T-helper 1 cell treated with Interleukin-12 subunit alpha and Interleukin-12 subunit beta and Interleukin-4 antibody, amounts not matched to agents 30 μg/mL and 1 μg/mL, for 36 hours (primary cell): ENCODE measurements around the gene HOMER2.
"Not testable (repeated sequence)": the region's sequence is repeated elsewhere in the genome, so short reads cannot be mapped to it uniquely, and the experiment has no call there.

Experiments used
- H3K27ac Mint-ChIP-seq: one replicate; pipeline ENCODE4 v1.8.0; 2021; ENCODE audit warnings: mild to moderate bottlenecking, mixed read lengths
- H3K27me3 Mint-ChIP-seq: one replicate; pipeline ENCODE4 v1.8.0; 2021; ENCODE audit warnings: low read depth, mixed read lengths
- H3K36me3 Mint-ChIP-seq: one replicate; pipeline ENCODE4 v1.8.0; 2021; ENCODE audit warnings: low read depth, mixed read lengths
- H3K4me1 Mint-ChIP-seq: one replicate; pipeline ENCODE4 v1.8.0; 2021; ENCODE audit warnings: low read depth, mixed read lengths
- H3K4me3 Mint-ChIP-seq: one replicate; pipeline ENCODE4 v1.8.0; 2021; ENCODE audit warnings: mild to moderate bottlenecking, moderate library complexity, mixed read lengths
- H3K9me3 Mint-ChIP-seq: one replicate; pipeline ENCODE4 v1.8.0; 2021; ENCODE audit warnings: mixed read lengths

Gene HOMER2

GRCh38 chr15:82878325-82878724, 74.2 kb downstream of the HOMER2 start:
- H3K4me3 Mint-ChIP-seq, result no peak overlapping the region
- peaks cover 22% of the 10 kb centered on the region for H3K27me3 Mint-ChIP-seq
- H3K27ac Mint-ChIP-seq, result no peak overlapping the region
- no peaks in the 10 kb centered on the region for H3K36me3 Mint-ChIP-seq
- H3K9me3 Mint-ChIP-seq, result no peaks in the 10 kb centered on the region
- H3K4me1 Mint-ChIP-seq, result no peaks in the 10 kb centered on the region

- no peak overlapping the region for H3K4me3 Mint-ChIP-seq
- H3K4me1 Mint-ChIP-seq, result no peaks in the 10 kb centered on the region
- peaks cover 22% of the 10 kb centered on the region for H3K27me3 Mint-ChIP-seq
- H3K36me3 Mint-ChIP-seq, result no peaks in the 10 kb centered on the region
- H3K9me3 Mint-ChIP-seq, result no peaks in the 10 kb centered on the region
- H3K27ac Mint-ChIP-seq, result no peak overlapping the region
Measured at GRCh38 chr15:82877825-82878224, 74.7 kb downstream of the HOMER2 start.

- H3K4me1 Mint-ChIP-seq, result no peaks in the 10 kb centered on the region
- no peaks in the 10 kb centered on the region for H3K9me3 Mint-ChIP-seq
- peaks cover 26% of the 10 kb centered on the region for H3K27me3 Mint-ChIP-seq
- H3K27ac Mint-ChIP-seq, result no peak overlapping the region
- H3K4me3 Mint-ChIP-seq, result no peak overlapping the region
- H3K36me3 Mint-ChIP-seq, result no peaks in the 10 kb centered on the region
Measured at GRCh38 chr15:82875411-82876003, 77.0 kb downstream of the HOMER2 start.

- no peak overlapping the region for H3K27ac Mint-ChIP-seq
- no peaks in the 10 kb centered on the region for H3K9me3 Mint-ChIP-seq
- no peak overlapping the region for H3K4me3 Mint-ChIP-seq
- H3K27me3 Mint-ChIP-seq, result peaks cover 21% of the 10 kb centered on the region
- no peaks in the 10 kb centered on the region for H3K36me3 Mint-ChIP-seq
- H3K4me1 Mint-ChIP-seq, result no peaks in the 10 kb centered on the region
Measured at GRCh38 chr15:82874961-82875360, 77.6 kb downstream of the HOMER2 start.

GRCh38 chr15:82874267-82874666, 78.3 kb downstream of the HOMER2 start:
- no peaks in the 10 kb centered on the region for H3K9me3 Mint-ChIP-seq
- no peak overlapping the region for H3K27ac Mint-ChIP-seq
- H3K36me3 Mint-ChIP-seq, result no peaks in the 10 kb centered on the region
- H3K4me3 Mint-ChIP-seq, result no peak overlapping the region
- H3K27me3 Mint-ChIP-seq, result peaks cover 21% of the 10 kb centered on the region
- no peaks in the 10 kb centered on the region for H3K4me1 Mint-ChIP-seq

- H3K9me3 Mint-ChIP-seq, result no peaks in the 10 kb centered on the region
- H3K27me3 Mint-ChIP-seq, result peaks cover 11% of the 10 kb centered on the region
- H3K36me3 Mint-ChIP-seq, result no peaks in the 10 kb centered on the region
- no peak overlapping the region for H3K4me3 Mint-ChIP-seq
- no peaks in the 10 kb centered on the region for H3K4me1 Mint-ChIP-seq
- H3K27ac Mint-ChIP-seq, result no peak overlapping the region
Measured at GRCh38 chr15:82873000-82873680, 79.4 kb downstream of the HOMER2 start.

GRCh38 chr15:82871832-82872484, 80.6 kb downstream of the HOMER2 start:
- Mint-ChIP-seq H3K9me3 (no peaks in the 10 kb centered on the region), H3K4me3 (no peak overlapping the region), H3K27me3 (peaks cover 15% of the 10 kb centered on the region), H3K36me3 (no peaks in the 10 kb centered on the region), H3K27ac (no peak overlapping the region), H3K4me1 (no peaks in the 10 kb centered on the region)

- Mint-ChIP-seq H3K9me3 (no peaks in the 10 kb centered on the region), H3K27me3 (peaks cover 15% of the 10 kb centered on the region), H3K4me3 (no peak overlapping the region), H3K4me1 (no peaks in the 10 kb centered on the region), H3K27ac (no peak overlapping the region), H3K36me3 (no peaks in the 10 kb centered on the region)
Measured at GRCh38 chr15:82871358-82871757, 81.2 kb downstream of the HOMER2 start.

GRCh38 chr15:82870727-82871320, 81.7 kb downstream of the HOMER2 start:
- no peaks in the 10 kb centered on the region for H3K36me3 Mint-ChIP-seq

GRCh38 chr15:82865981-82866380, 86.5 kb downstream of the HOMER2 start:
- H3K27ac Mint-ChIP-seq, H3K36me3 Mint-ChIP-seq, H3K4me3 Mint-ChIP-seq, H3K9me3 Mint-ChIP-seq, H3K4me1 Mint-ChIP-seq: not testable (repeated sequence)
- peaks cover 11% of the 10 kb centered on the region for H3K27me3 Mint-ChIP-seq

More at GRCh38 chr15:82870727-82871320, 81.7 kb downstream of the HOMER2 start:
- H3K27me3 Mint-ChIP-seq, result peaks cover 15% of the 10 kb centered on the region
- no peaks in the 10 kb centered on the region for H3K4me1 Mint-ChIP-seq
- H3K27ac Mint-ChIP-seq, result no peak overlapping the region
- H3K9me3 Mint-ChIP-seq, result no peaks in the 10 kb centered on the region
- H3K4me3 Mint-ChIP-seq, result no peak overlapping the region

- H3K9me3 Mint-ChIP-seq, H3K27ac Mint-ChIP-seq, H3K36me3 Mint-ChIP-seq, H3K4me3 Mint-ChIP-seq, H3K4me1 Mint-ChIP-seq: not testable (repeated sequence)
- H3K27me3 Mint-ChIP-seq, result peaks cover 15% of the 10 kb centered on the region
Measured at GRCh38 chr15:82865581-82865980, 86.9 kb downstream of the HOMER2 start.

- Mint-ChIP-seq H3K36me3 (no peaks in the 10 kb centered on the region), H3K27me3 (peaks cover 15% of the 10 kb centered on the region), H3K4me1 (no peaks in the 10 kb centered on the region), H3K9me3 (no peaks in the 10 kb centered on the region), H3K4me3 (no peak overlapping the region), H3K27ac (no peak overlapping the region)
Measured at GRCh38 chr15:82864967-82865366, 87.6 kb downstream of the HOMER2 start.

- no peaks in the 10 kb centered on the region for H3K9me3 Mint-ChIP-seq
- H3K27ac Mint-ChIP-seq, result no peak overlapping the region
- no peaks in the 10 kb centered on the region for H3K4me1 Mint-ChIP-seq
- no peaks in the 10 kb centered on the region for H3K36me3 Mint-ChIP-seq
- no peak overlapping the region for H3K4me3 Mint-ChIP-seq
- peaks cover 22% of the 10 kb centered on the region for H3K27me3 Mint-ChIP-seq
Measured at GRCh38 chr15:82862886-82863285, 89.6 kb downstream of the HOMER2 start.

GRCh38 chr15:82858932-82859331, 93.6 kb downstream of the HOMER2 start:
- Mint-ChIP-seq H3K9me3 (no peaks in the 10 kb centered on the region), H3K27me3 (peaks cover 17% of the 10 kb centered on the region), H3K36me3 (no peaks in the 10 kb centered on the region), H3K27ac (no peak overlapping the region), H3K4me3 (no peak overlapping the region), H3K4me1 (no peaks in the 10 kb centered on the region)
